GM12872 (cell line): ENCODE results near the gene PARP4.

Experiments used
- CTCF ChIP-seq: IDR thresholded peaks from 3 replicates; pipeline ENCODE4 v1.5.1; 2011; ENCODE audit warnings: low read depth, mild to moderate bottlenecking, low read length, moderate library complexity; ENCODE audit not compliant: insufficient read depth

PARP4 gene

DNA sequence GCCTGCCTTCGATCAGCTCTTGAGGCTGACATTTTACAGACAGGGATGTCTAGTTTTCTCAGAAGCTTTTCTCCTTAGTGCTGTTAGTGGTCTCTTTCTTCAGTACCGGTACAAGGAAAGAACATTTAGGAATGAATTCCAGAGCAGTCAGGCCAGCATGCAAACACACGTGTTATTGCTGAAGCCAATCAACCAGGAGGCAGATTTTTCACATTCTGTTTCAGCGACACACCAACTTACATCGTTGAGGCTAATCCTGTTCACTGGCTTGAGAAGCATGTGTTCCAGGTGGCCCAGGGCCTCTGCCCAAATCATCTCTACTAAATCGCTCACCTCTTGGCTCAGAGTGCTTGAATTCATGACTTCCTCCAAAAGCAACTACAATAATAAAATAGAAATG is 19.2 kb downstream of the PARP4 start:
- no peak for TF ChIP-seq CTCF

- no peak for TF ChIP-seq CTCF
Measured at GRCh38 chr13:24491845-24492244, 20.7 kb downstream of the PARP4 start.

- no peak for TF ChIP-seq CTCF
Measured at GRCh38 chr13:24489721-24490120, 22.9 kb downstream of the PARP4 start.

DNA sequence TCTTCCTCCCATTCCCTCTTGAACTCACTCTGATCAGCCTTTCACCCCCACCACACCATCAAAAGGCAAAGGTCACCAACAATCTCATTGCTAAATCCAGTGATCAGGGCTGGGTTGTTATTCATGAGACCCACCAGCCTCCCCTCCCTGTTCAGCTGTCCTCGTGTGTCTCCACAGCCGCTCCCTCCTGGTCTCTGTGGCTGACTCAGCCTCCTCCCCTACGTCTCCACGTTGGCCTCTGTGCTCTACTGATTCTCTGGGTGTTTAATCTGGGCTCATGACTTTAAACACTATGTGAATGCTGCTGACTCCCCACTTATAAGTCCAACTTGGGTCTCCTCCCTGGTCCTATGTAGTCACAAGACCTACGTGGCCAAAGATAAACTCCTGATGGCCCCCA is 38.9 kb downstream of the PARP4 start:
- no peak for TF ChIP-seq CTCF

DNA sequence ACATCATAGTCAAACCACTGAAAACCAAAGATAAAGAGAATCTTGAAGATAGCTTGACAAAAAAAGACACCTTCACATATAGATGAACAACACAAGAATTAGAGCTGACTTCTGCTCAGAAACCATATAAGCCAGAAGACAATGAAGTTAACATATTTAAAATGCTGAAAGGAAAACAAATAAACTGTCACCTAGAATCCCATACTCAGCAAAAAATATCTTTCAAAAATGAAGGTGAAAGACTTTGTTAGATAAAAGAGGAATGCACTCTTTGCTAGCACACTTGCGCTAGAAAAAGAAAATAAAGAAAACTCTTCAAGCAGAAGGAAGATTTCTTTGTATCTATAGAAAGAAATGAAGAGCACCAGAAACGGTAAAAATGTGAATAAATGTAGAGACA is 49.5 kb downstream of the PARP4 start:
- no peak for TF ChIP-seq CTCF

DNA sequence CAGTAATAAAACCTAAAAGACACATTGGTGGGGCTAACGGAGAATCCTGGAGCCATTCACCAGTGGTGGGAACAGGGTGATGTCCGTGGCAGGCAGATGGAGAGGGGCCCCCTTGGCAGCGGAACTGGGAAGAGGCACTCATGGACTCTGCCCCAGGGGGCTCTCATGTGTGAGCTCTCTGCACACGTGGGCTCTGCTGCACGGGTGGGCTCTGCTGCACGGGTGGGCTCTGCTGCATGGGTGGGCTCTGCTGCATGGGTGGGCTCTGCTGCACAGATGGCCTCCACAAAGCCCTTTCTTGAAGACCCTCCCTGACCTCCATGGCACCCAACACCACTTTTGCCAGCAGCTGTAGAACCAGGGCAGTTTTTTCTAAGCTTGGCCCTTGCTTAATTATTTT is 52.3 kb downstream of the PARP4 start:
- TF ChIP-seq CTCF: no peak

GRCh38 chr13:24459726-24460125 is 52.9 kb downstream of the PARP4 start:
- no peak for TF ChIP-seq CTCF

GRCh38 chr13:24459234-24459633 is 53.3 kb downstream of the PARP4 start:
- TF ChIP-seq CTCF: no peak
